Measurements from ENCODE around the gene ZFP36L1. TPM values are rescaled to one million over a fixed set of nuclear protein-coding genes. Genes with fewer than 3 reads are reported as not detected.

Gene ZFP36L1
- 144 and 274 TPM in 2 replicates for total RNA-seq

GRCh38 chr14:68792979-68793733 is at the start of gene ZFP36L1:
TSS of gene ZFP36L1 (minus strand) at chr14:68793067. CDS start at chr14:68792938, 129 bp downstream.

Other genes with a start within 250 kb of the ZFP36L1 start
- gene ACTN1, start 186.2 kb upstream of the ZFP36L1 start, total RNA-seq, result 315 and 550 TPM in 2 replicates

Measured in placental epithelial cell (primary cell).